Urinary bladder (tissue), 4 donors: ENCODE measurements around the gene SHISA5. TPM values are rescaled to one million over a fixed set of nuclear protein-coding genes. Genes with fewer than 3 reads are reported as not detected.
"Not testable (repeated sequence)": the region's sequence is repeated elsewhere in the genome, so short reads cannot be mapped to it uniquely, and the experiment has no call there.

Experiments used
- DNase-seq: peaks from one replicate; pipeline ENCODE4 v3.0.0-alpha.2; 2015; ENCODE audit errors: extremely low spot score
- H3K27ac ChIP-seq: one replicate; pipeline ENCODE4 v1.5.1; 2013; ENCODE audit warnings: low read depth, mild to moderate bottlenecking, moderate library complexity
- H3K36me3 ChIP-seq: one replicate; pipeline ENCODE4 v1.6.1; 2013; ENCODE audit warnings: mild to moderate bottlenecking, moderate library complexity; ENCODE audit not compliant: insufficient read depth
- H3K4me1 ChIP-seq: one replicate; pipeline ENCODE4 v1.6.1; 2013; ENCODE audit warnings: mild to moderate bottlenecking, moderate library complexity; ENCODE audit not compliant: insufficient read depth
- H3K4me3 ChIP-seq: one replicate; pipeline ENCODE4 v1.5.1; 2013; ENCODE audit warnings: low read depth, low read length
- WGBS: extraction: QIAGEN DNeasy Blood & Tissue Kit; methylation state at CpG from one replicate; pipeline ENCODE4 v1.1.7; 2013; 5-methylcytosine and 5-hydroxymethylcytosine counted together
- polyA plus RNA-seq: library from polyadenylated mRNA; stranded (reverse); fragments of 200-250 nt; gene quantifications from one replicate; pipeline ENCODE4 v1.2.3, GENCODE V29; 2013
- total RNA-seq: library from RNA; depleted of rRNA; stranded (reverse); fragments of >200 nt; gene quantifications from one replicate; pipeline ENCODE4 v1.2.3, GENCODE V29; 2014
- donor health status: healthy with polysubstance abuse.
- donor health status: healthy.

The SHISA5 gene
- total and polyA plus RNA-seq, 2 donors: 62.5 to 209 TPM

DNA sequence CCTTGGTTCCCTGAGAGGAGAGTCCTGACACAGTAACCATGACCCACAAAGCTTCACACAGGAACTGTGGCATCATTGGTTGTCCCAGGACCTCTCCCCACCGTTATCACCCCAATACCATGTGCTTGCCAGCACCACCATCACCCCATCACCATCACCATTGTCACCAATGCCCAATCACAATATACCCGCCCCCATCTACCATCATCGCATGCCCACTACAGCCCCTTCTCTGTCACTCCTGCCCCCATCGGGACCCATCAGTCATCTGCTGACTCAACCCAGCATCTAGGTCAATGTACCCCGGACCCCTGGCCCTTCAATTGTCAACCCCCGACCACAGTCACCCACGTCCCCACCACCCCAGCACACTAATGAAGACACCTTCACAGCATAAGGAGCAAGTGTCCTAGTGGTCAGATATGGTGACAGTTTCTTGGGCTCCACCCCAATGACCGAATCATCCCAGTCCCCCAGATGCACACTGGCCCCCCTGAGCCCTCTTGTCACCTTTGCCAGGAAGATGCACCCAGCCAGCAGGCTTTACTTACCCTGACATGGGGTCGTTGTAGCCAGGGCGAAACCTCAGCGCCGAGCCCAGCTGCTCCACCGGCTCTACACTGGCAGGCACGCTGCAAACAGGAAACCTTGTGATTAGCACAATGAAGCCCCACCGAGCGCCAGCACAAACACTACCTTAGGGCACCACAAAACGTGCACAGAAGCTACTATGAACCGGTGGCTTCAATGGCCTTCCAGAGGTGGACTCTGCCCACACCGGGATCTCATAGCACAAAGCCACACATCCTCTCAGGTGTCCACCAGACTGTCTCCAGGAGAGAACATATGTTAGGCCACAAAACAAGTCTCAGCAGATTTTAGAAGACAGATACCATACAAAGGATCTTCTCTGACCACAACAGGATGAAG, 25.1 kb downstream of the SHISA5 start:
- no peaks in the 10 kb centered on the region for H3K4me1 ChIP-seq
- H3K36me3 ChIP-seq: no peaks in the 10 kb centered on the region
- no peak overlapping the region for H3K27ac ChIP-seq
- WGBS: 79% methylated on average over 19 of the region's 19 CpGs
- no peak for DNase-seq
- no peak overlapping the region for H3K4me3 ChIP-seq

DNA sequence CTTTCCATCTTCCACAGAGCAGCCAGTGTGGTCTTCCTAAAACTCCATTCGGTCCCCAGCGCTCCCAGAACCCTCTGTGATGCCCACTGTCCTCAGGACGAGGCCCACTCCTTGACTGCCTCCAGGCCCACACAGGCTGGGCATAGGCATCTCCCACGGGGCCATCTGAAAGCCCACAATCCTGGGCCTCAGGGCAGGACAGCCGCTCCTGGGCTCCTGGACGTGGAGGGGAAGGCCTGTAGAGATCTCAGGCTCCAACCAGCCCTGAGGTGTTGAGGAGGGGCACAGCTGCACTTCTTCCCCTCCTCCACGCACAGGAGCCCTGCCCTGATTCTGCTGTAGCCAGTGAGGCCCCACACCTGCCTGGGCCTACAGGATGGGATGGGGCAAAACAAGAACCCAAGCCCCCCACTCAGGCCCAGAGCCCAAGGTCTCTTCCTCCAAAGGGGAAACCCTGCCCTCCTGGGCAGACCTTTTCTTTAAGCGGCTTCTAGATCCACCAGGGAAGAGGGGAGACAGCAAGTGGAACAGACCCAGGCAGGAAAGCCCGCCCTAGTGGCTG, 25.9 kb downstream of the SHISA5 start:
- Histone ChIP-seq H3K27ac (no peak overlapping the region), H3K4me3 (no peak overlapping the region), H3K4me1 (no peaks in the 10 kb centered on the region), H3K36me3 (no peaks in the 10 kb centered on the region)
- no peak for DNase-seq
- 86% methylated on average over 9 of the region's 9 CpGs for WGBS

DNA sequence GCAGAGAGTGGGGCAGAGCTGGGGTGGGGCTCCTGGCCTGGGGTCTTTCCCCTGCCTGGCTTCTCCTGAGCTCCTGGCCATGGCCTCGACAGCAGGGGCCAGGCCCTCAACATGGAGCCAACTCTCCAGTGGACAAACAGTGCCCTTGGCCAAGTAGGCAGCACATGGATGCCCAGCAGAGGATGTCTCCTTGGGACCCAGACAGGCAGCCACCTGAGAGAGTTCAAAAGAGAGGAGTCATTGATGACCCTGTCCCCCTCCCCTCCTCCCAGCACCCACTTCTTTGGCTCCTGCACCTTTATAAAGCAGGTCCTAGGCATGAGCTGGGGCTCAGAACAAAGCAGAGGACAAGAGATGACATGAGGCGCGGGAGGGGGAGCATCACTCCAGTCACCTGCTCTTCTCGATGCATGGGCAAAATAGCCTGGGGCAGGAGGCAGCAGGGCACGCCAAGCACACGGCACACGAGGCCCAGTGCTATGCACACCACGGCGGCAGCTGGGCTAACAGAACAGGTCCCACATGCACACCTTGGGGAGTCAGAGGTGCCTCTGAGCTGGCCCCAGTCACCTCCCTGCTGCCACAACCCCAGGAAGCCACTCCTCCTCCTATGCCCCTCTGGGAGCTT, 27.4 kb downstream of the SHISA5 start:
- H3K27ac ChIP-seq: no peak overlapping the region
- 90% methylated on average over 9 of the region's 9 CpGs for WGBS
- no peak for DNase-seq
- H3K4me1 ChIP-seq: no peaks in the 10 kb centered on the region
- no peaks in the 10 kb centered on the region for H3K36me3 ChIP-seq
- no peak overlapping the region for H3K4me3 ChIP-seq

DNA sequence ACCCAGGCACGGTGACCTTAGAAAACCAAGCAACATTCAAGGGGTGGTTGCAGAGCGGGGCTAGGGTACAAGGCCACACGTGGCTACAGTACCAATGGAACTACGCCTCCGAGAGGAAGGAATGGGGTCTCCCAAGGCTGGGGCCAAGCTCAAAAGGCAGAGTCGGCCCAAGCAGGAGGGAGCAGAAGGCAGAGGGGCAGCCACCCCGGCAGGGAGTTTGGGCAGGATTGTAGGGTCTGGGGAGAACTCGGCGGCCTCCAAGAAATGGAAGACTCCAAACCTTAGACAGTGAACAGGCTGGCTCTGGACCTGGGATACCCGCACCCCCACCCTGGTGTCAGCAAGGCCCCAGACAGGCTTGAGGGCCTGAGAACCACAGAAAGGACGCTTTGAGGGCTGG, 28.8 kb downstream of the SHISA5 start:
- 80% methylated on average over 11 of the region's 11 CpGs for WGBS
- no peak for DNase-seq
- H3K36me3 ChIP-seq: no peaks in the 10 kb centered on the region
- no peak overlapping the region for H3K27ac ChIP-seq
- no peaks in the 10 kb centered on the region for H3K4me1 ChIP-seq
- no peak overlapping the region for H3K4me3 ChIP-seq

- DNase-seq: no peak
- 57% methylated on average over 4 of the region's 4 CpGs for WGBS
- no peaks in the 10 kb centered on the region for H3K4me1 ChIP-seq
These were observed 29.4 kb downstream of the SHISA5 start for GRCh38 chr3:48474619-48475018.

DNA sequence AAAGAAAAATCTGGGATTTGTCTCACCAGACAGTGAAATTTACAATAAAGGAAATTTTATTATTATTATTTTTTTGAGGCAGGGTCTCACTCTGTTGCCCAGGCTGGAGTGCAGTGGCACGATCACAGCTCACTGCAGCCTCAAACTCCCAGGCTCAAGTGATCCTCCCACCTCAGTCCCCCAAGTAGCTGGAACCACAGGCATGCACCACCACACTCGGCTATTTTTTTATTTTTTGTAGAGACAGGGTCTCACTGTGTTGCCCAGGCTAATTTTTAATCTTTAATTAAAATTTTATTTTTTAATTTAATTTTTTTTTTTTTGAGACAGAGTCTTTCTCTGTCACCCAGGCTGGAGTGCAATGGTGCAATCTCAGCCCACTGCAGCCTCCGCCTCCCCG, 29.9 kb downstream of the SHISA5 start:
- H3K4me1 ChIP-seq, DNase-seq, H3K4me3 ChIP-seq, H3K36me3 ChIP-seq, H3K27ac ChIP-seq: not testable (repeated sequence)
- 91% methylated on average over 4 of the region's 4 CpGs for WGBS

More at GRCh38 chr3:48474619-48475018, 29.4 kb downstream of the SHISA5 start:
- Histone ChIP-seq H3K27ac (no peak overlapping the region), H3K4me3 (no peak overlapping the region), H3K36me3 (no peaks in the 10 kb centered on the region)

DNA sequence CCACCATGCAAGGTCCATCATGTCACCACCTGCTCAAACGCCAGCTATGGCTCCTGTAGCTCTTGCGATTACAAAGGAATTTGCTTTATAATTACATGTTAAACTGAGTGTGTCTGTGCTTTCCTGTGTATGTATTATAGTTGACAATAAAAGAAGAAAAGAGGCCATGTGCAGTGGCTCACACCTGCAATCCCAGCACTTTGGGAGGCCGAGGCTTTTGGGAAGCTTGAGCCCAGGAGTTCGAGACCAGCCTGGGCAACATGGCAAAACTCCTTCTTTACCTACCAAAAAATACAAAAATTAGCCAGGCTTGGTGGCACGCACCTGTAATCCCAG, 30.4 kb downstream of the SHISA5 start:
- 65% methylated on average over 5 of the region's 5 CpGs for WGBS
- no peaks in the 10 kb centered on the region for H3K36me3 ChIP-seq
- DNase-seq: no peak
- no peak overlapping the region for H3K4me3 ChIP-seq
- H3K27ac ChIP-seq: peak overlapping the region; percentile 99
- no peaks in the 10 kb centered on the region for H3K4me1 ChIP-seq

- peak overlapping the region; percentile 99 for H3K27ac ChIP-seq
- peak overlapping the region; percentile 61 for H3K4me3 ChIP-seq
- no peaks in the 10 kb centered on the region for H3K4me1 ChIP-seq
- 3% methylated on average over 17 of the region's 17 CpGs for WGBS
- H3K36me3 ChIP-seq: no peaks in the 10 kb centered on the region
- DNase-seq: peak; percentile 91
These were observed 30.9 kb downstream of the SHISA5 start for GRCh38 chr3:48472923-48473616.

DNA sequence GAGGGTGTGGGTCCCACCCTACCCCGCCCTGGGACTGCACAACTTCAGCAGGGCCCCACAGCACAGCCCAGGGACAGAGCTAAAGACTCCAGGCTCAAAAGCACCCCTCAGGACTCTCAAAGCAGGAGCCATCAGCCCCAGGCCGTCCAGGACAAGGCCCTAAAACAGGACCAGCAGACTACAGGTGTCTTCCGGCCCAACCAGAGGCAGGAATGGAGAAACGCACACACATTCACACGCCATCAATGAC, 31.4 kb downstream of the SHISA5 start:
- no peaks in the 10 kb centered on the region for H3K36me3 ChIP-seq
- H3K4me1 ChIP-seq: no peaks in the 10 kb centered on the region
- H3K27ac ChIP-seq: peak overlapping the region; percentile 99
- peak overlapping the region; percentile 61 for H3K4me3 ChIP-seq
- whole genome bisulfite sequencing: under 1% methylated on average over 5 of the region's 5 CpGs
- DNase-seq: no peak

- Histone ChIP-seq H3K4me1 (no peaks in the 10 kb centered on the region), H3K36me3 (no peaks in the 10 kb centered on the region), H3K27ac (no peak overlapping the region), H3K4me3 (no peak overlapping the region)
- 70% methylated on average over 1 of the region's 1 CpG for WGBS
- no peak for DNase-seq
These were observed 33.7 kb downstream of the SHISA5 start for GRCh38 chr3:48470286-48470685.

GRCh38 chr3:48469046-48469915, 34.7 kb downstream of the SHISA5 start:
- no peak for DNase-seq
- Histone ChIP-seq H3K4me3 (no peak overlapping the region), H3K27ac (no peak overlapping the region), H3K36me3 (peaks cover 2% of the 10 kb centered on the region), H3K4me1 (no peaks in the 10 kb centered on the region)
- 84% methylated on average over 29 of the region's 29 CpGs for WGBS

DNA sequence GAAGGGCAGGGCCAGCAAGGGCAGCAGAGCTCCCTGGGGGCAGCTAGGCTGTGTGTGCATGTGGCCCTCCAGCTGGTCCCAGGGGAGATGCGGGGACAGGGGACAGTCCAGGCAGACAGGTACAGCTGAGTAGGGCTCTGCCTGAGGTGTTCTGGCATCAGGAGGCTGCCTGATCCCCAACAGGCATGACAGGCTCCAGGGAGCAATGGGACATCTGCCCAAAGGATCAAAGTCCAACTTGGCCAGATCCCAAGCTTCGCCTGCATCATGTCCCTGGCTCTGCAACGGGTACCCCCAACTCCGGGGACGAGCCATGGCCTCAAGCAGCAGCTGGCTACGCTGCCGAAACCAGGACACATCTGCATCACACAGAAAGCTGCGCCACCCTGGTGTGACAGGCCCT, 35.6 kb downstream of the SHISA5 start:
- H3K27ac ChIP-seq: no peak overlapping the region
- DNase-seq: no peak
- H3K4me1 ChIP-seq: no peaks in the 10 kb centered on the region
- WGBS: 64% methylated on average over 8 of the region's 8 CpGs
- H3K4me3 ChIP-seq: no peak overlapping the region
- peaks cover 2% of the 10 kb centered on the region for H3K36me3 ChIP-seq
